Measurements from ENCODE around the gene XYLB.

The XYLB gene

DNA sequence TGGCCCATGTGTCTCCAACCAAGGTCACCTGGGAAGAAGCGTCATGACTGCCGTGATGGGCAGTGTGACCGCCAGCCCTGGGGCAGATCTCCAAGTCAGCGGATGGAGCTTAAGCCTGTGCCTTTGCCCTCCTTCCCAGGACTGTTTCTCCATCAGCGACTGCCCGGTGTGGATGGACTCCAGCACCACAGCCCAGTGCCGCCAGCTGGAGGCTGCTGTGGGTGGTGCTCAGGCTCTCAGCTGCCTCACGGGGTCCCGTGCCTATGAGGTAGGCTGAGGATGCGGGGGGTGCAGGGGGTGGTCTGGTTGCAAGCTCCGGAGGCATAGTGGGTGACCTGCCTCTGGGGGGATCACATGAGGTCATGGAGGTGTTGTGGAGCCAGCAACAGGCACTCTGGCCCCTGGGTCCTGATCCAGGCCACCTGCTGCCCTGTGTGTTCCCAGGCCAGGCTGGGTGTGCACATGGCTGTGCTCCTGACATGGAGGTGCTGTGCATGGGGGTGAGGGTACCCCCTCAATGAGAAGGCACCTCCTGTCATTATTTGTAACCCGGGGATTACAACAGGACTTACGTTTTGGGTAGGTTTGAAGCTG, 19.0 kb downstream of the XYLB start:
- no peak for DNase-seq

DNA sequence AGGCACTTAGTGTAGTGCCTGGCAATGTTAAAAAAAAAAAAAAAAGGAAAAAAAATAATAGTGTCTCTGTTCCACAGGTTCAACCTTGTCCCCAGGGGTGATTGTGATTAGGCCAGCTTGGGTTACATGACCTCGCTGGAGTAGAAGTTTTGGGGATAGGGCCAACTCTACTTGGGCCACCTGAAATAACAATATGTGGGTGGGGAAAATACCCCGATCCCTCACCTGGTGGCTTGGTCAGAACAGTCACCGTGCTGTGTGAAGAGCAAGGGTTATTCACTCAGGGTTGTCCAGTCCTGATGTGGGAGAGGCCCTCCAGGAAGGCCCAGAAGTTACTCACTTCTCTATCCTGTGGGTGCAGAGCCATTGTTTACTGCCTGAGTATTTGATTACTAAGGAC, 19.5 kb downstream of the XYLB start:
- DNase-seq: no peak

- no peak for DNase-seq
Observed at GRCh38 chr3:38367779-38368178, 21.2 kb downstream of the XYLB start.

GRCh38 chr3:38368238-38368637, 21.7 kb downstream of the XYLB start:
- no peak for DNase-seq

DNA sequence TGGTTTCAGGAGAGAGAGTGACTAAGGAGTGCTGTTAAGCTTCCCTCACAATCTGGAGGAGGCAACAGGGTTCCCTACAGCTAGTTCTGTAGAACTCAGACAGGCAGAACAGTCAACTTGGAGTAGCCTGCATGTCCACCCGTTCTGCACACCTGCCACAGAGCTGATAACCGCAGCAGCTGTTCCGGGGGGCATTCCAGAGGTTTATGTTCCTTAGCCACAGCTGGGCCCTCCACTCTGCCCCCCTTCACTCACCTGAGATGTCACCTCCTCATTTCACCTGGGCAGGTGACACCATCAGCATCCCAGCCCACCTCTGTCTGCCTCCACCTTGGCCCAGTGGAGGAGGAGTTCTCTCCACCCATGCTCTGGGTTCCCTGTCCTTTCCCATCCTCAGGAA, 22.6 kb downstream of the XYLB start:
- no peak for DNase-seq

DNA sequence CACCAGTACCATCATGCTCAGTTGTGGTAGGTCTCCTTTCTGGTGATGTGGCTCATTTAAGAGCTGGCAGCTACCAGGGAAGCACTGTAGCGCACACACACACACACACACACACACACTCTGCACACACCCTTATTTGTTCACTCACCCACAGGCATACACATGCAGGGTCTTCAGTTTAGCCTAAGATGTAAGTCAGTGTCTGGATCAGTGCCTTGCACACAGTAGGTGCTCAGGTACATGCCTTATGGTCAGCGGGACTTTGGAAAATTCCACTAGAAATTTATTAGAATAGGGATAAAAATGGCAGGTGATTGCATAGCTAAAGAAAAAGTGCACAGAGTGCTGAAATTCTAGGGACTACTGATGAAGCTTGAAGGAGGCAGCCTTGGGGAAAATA, 23.6 kb downstream of the XYLB start:
- DNase-seq: no peak

DNA sequence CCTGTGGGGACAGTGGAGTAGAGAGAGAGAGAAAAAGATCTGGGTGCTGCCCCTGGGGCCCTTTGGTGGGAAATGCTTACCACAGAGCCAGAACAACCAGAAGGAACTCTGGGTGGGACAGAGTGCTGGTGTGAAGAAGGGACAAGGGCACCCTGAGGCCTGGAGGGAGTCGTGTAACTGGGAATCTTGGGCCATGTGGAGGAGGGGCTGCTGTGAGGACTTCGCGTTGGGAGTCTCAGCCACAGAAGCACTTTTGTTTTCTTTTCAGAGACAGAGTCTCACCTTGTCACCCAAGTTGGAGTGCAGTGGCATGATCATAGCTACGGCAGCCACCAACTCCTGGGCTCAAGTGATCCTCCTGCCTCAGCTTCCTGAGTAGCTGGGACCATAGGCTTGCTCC, 24.3 kb downstream of the XYLB start:
- no peak for DNase-seq

DNA sequence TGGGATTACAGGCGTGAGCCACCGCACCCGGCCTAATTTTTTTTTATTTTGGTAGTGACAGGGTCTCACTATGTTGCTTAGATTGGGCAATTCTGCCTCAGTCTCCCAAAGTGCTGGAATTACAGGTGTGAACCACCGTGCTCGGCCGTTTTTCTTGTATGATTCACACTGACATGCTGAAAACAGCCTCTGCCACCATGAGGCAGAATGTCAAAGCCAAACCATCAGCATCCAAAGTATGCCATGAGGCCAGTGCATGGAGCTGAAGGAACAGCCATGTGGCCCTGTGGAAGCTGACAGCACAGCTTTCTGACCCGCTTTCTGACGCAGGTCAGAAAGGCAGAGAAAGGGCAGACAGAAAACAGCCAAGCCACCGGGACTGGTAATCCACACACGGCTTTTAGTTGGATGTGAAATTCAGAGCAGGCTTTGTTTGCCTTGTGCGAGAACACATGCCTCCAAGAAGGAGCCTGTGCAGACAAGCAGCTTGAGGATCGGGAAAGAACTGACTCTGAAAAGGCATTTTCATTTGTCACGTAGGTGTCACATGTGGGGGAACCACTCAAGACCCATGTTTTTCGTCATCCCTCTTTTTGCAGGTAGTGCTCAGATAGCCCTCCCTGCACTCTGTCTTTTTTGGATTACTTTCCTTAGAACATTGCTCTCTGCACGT, 25.1 kb downstream of the XYLB start:
- no peak for DNase-seq

GRCh38 chr3:38372214-38372601, 25.6 kb downstream of the XYLB start:
- DNase-seq: no peak

DNA sequence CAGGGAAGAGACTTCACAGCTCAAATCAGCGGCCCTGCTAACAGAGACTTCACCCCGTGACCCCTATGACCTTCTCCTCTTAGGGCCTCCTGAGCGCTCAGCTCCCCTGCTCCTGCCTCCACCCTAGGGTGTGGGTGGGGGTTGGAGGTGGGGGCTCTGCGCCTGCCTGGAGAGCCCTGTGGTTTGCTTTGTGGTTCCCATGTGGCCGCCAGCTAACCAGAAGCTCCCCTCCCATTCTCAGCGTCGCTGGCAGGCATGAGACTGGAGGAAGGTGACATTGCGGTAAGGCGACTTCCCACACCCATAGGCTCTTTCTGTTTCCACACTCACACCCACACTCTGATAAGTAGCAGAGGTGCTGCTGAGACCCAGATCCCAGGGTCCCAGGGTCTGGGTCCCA, 27.6 kb downstream of the XYLB start:
- DNase-seq: no peak

GRCh38 chr3:38375072-38375471, 28.5 kb downstream of the XYLB start:
- no peak for DNase-seq

GRCh38 chr3:38375488-38376097, 29.0 kb downstream of the XYLB start:
- DNase-seq: no peak

GRCh38 chr3:38376098-38376816, 29.7 kb downstream of the XYLB start:
- no peak for DNase-seq

DNA sequence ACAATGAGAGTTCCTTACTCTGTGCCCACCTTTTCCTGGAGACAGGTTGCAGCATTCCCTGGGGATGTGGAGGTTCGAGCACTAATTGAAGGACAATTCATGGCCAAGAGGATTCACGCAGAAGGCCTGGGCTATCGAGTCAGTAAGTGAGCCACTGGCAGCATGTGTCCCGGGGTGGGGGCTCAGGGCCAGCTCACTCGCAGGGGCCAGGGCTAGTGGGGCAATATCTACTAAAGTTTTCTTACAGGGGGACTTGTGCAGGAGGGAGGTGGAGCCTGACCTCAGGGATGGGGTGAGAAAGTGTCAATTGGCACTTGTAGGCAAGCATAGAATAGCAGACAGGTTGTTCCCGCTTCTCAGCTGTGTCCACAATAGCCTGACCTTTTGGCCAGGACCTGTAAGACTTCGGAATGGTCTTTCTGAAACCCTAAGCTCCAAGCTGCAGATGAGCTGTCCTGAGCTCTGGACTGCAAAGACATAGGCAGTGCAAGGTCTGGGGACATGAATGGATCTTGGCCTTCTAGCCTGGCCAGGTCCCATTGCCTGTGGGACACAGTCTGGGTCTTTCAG, 32.7 kb downstream of the XYLB start:
- DNase-seq: no peak

- DNase-seq: no peak
Observed at GRCh38 chr3:38382506-38383080, 36.0 kb downstream of the XYLB start.

- no peak for DNase-seq
Observed at GRCh38 chr3:38383156-38383875, 36.7 kb downstream of the XYLB start.

- no peak for DNase-seq
Observed at GRCh38 chr3:38386992-38387750, 40.6 kb downstream of the XYLB start.

- no peak for DNase-seq
Observed at GRCh38 chr3:38387862-38388261, 41.3 kb downstream of the XYLB start.

- DNase-seq: no peak
Observed at GRCh38 chr3:38392604-38393163, 46.1 kb downstream of the XYLB start.

DNA sequence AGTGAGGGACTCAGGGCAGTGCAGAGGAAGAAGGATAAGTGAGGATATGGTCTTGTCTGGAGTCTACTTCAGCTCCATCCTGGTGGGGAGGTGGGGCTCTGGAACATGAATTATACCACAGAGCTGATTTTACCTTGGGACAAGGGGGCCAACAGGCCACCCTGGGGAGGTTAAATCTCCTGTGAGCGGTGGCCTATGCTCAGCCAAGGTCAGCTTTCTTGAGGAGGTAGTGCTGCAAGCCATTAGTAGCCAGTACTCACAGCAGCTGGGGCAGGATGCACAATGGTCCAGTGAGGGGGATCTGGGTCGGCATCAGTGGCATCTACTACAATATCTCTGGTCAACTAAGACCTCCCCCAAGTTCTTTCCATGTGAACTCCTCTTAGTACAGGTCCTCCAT, 49.7 kb downstream of the XYLB start:
- DNase-seq: no peak

- no peak for DNase-seq
Observed at GRCh38 chr3:38396861-38397260, 50.3 kb downstream of the XYLB start.
